GM12878 (cell line): ENCODE results near the gene TOPORS. TPM values are rescaled to one million over a fixed set of nuclear protein-coding genes. Genes with fewer than 3 reads are reported as not detected.

Source experiments
- BCLAF1 ChIP-seq: fragments of 450-650 bp; IDR thresholded peaks from 2 replicates; pipeline ENCODE4 v1.6.1; 2017; ENCODE audit warnings: antibody characterized with exemption, mild to moderate bottlenecking, moderate library complexity
- BHLHE40 ChIP-seq, 2 experiments: fragments of 450-650 bp in 1 of 2; IDR thresholded peaks; 2 replicates each; pipeline ENCODE4 v1.6.1; 2011 to 2017; ENCODE audit warnings: low read depth in 2 of 2, borderline replicate concordance in 1 of 2, improper control_type of control experiment in 1 of 2, low read length in 1 of 2, mild to moderate bottlenecking in 1 of 2
- BRCA1 ChIP-seq: IDR thresholded peaks from 2 replicates; pipeline ENCODE4 v1.6.1; 2011; ENCODE audit warnings: low read depth, low read length, improper control_type of control experiment
- CHD4 ChIP-seq: fragments of 200-600 bp; sonication (generic); IDR thresholded peaks from 2 replicates; pipeline ENCODE4 v1.6.1; 2016; ENCODE audit warnings: mild to moderate bottlenecking
- HDGF ChIP-seq: fragments of 450-650 bp; IDR thresholded peaks from 2 replicates; pipeline ENCODE4 v1.6.1; 2016; ENCODE audit warnings: antibody characterized with exemption
- NR2F1 ChIP-seq: fragments of 450-650 bp; conservative IDR thresholded peaks from 2 replicates; pipeline ENCODE4 v1.6.1; 2017; ENCODE audit warnings: mild to moderate bottlenecking
- PAX5 ChIP-seq: IDR thresholded peaks from 2 replicates; pipeline ENCODE4 v1.6.1; 2011; ENCODE audit warnings: low read depth, low read length, borderline replicate concordance
- PBX3 ChIP-seq: IDR thresholded peaks from 2 replicates; pipeline ENCODE4 v1.6.1; 2011; ENCODE audit warnings: mild to moderate bottlenecking, low read depth, low read length, moderate library complexity; ENCODE audit not compliant: insufficient replicate concordance
- PML ChIP-seq: IDR thresholded peaks from 2 replicates; pipeline ENCODE4 v1.6.1; 2012; ENCODE audit warnings: low read length, inconsistent platforms
- POLR2A ChIP-seq: IDR thresholded peaks from 2 replicates; pipeline ENCODE4 v1.6.1; 2011; ENCODE audit warnings: low read depth, mild to moderate bottlenecking, low read length
- RCOR1 ChIP-seq: conservative IDR thresholded peaks from 2 replicates; pipeline ENCODE4 v1.6.1; 2012; ENCODE audit warnings: low read depth, low read length, improper control_type of control experiment
- REST ChIP-seq: IDR thresholded peaks from 2 replicates; pipeline ENCODE4 v1.6.1; 2012; ENCODE audit warnings: mild to moderate bottlenecking, low read depth, low read length
- SPI1 ChIP-seq: IDR thresholded peaks from 2 replicates; pipeline ENCODE4 v1.6.1; 2011; ENCODE audit warnings: low read depth, mild to moderate bottlenecking, low read length, moderate library complexity, borderline replicate concordance; ENCODE audit not compliant: insufficient read depth
- STAT1 ChIP-seq: fragments of 450-650 bp; conservative IDR thresholded peaks from 2 replicates; pipeline ENCODE4 v1.6.1; 2014; ENCODE audit warnings: antibody characterized with exemption, mild to moderate bottlenecking
- TBL1XR1 ChIP-seq: IDR thresholded peaks from 2 replicates; pipeline ENCODE4 v1.6.1; 2012; ENCODE audit warnings: low read depth, low read length, improper control_type of control experiment
- ZBED1 ChIP-seq: IDR thresholded peaks from 2 replicates; pipeline ENCODE4 v1.6.1; 2016; ENCODE audit warnings: borderline replicate concordance
- ZNF274 ChIP-seq: IDR thresholded peaks from one replicate; pipeline ENCODE4 v1.8.0; 2011; ENCODE audit not compliant: insufficient read length, insufficient read depth
- polyA plus RNA-seq, 11 experiments: library from polyadenylated mRNA; depleted of rRNA in 4 of 11; unstranded in 6 of 11; stranded (reverse) in 5 of 11; fragments of >200 nt; fragmentation: Nextera tagmentation in 4 of 11; fragmentation: Illumina TruSeq in 1 of 11; extraction: Ambion mirVana in 4 of 11; extraction: Trizol in 1 of 11; gene quantifications; 1 replicate in 1 of 11; 2 replicates in 10 of 11; pipeline versions ENCODE4 v1.2.1 to v1.2.3, GENCODE V29; 2011 to 2016; ENCODE audit warnings: inconsistent platforms in 2 of 11, missing spikeins in 2 of 11, low read depth in 1 of 11
- total RNA-seq, 4 experiments: library from RNA; depleted of rRNA in 3 of 4; stranded (reverse); fragments of >200 nt in 3 of 4; fragmentation: Illumina TruSeq in 1 of 4; extraction: Trizol in 1 of 4; gene quantifications; 2 replicates each; pipeline versions ENCODE4 v1.2.1 to v1.2.3, GENCODE V29; 2013 to 2021
- TF ChIP-seq, protein P1 (sequence below): fragments of 450-650 bp; formaldehyde crosslinking; IDR thresholded peaks from 2 replicates; pipeline ENCODE4 v1.5.0; 2022; ENCODE audit warnings: mild to moderate bottlenecking, missing genetic modification characterization

TOPORS gene
- total and polyA plus RNA-seq, 10 of the 15 experiments (the other 5 are each of a cell fraction or from before 2014, with no cell fraction given): 6.0 to 27.8 (median 14.3) TPM

GRCh38 chr9:32526041-32526706, 26.2 kb downstream of the TOPORS start, which contains the start of gene RIGI (continued):
- TF ChIP-seq HDGF: no peak
- 0 out of 2 replicates have a peak, but pooled peaks have one; percentile 14 for TF ChIP-seq SPI1
- TF ChIP-seq, protein P1, sequence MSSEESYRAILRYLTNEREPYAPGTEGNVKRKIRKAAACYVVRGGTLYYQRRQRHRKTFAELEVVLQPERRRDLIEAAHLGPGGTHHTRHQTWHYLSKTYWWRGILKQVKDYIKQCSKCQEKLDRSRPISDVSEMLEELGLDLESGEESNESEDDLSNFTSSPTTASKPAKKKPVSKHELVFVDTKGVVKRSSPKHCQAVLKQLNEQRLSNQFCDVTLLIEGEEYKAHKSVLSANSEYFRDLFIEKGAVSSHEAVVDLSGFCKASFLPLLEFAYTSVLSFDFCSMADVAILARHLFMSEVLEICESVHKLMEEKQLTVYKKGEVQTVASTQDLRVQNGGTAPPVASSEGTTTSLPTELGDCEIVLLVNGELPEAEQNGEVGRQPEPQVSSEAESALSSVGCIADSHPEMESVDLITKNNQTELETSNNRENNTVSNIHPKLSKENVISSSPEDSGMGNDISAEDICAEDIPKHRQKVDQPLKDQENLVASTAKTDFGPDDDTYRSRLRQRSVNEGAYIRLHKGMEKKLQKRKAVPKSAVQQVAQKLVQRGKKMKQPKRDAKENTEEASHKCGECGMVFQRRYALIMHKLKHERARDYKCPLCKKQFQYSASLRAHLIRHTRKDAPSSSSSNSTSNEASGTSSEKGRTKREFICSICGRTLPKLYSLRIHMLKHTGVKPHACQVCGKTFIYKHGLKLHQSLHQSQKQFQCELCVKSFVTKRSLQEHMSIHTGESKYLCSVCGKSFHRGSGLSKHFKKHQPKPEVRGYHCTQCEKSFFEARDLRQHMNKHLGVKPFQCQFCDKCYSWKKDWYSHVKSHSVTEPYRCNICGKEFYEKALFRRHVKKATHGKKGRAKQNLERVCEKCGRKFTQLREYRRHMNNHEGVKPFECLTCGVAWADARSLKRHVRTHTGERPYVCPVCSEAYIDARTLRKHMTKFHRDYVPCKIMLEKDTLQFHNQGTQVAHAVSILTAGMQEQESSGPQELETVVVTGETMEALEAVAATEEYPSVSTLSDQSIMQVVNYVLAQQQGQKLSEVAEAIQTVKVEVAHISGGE: no peak
- TF ChIP-seq POLR2A: peak; percentile 62
- no peak for TF ChIP-seq REST
- no peak for TF ChIP-seq BRCA1
- TF ChIP-seq ZNF274: no peak
- no peak for TF ChIP-seq PBX3
- TF ChIP-seq TBL1XR1: no peak
- TF ChIP-seq PML: 0 out of 2 replicates have a peak, but pooled peaks have one; percentile 18
- no peak for TF ChIP-seq STAT1
- TF ChIP-seq ZBED1: no peak
- peak; percentile 34; the same call in 1 of the 2 replicates for TF ChIP-seq PAX5
- TF ChIP-seq BHLHE40 (IDR thresholded peaks at IDR 0.05; ENCODE audit: borderline replicate concordance in 1 of 2, low read depth in 2 of 2, low read length in 1 of 2): no peak
- no peak for TF ChIP-seq BCLAF1
- no peak for TF ChIP-seq NR2F1
- no peak for TF ChIP-seq RCOR1
- TF ChIP-seq CHD4: no peak
